Measurements from ENCODE around the gene PPP6R2.

The PPP6R2 gene

GRCh38 chr22:50435291-50436014, 92.3 kb downstream of the PPP6R2 start:
- DNase-seq = no peak

- DNase-seq = no peak
Measured at GRCh38 chr22:50436015-50436830, 93.1 kb downstream of the PPP6R2 start.

- no peak for DNase-seq
Measured at GRCh38 chr22:50436841-50437341, 93.8 kb downstream of the PPP6R2 start.

- no peak for DNase-seq
Measured at GRCh38 chr22:50437511-50438304, 94.6 kb downstream of the PPP6R2 start.

DNA sequence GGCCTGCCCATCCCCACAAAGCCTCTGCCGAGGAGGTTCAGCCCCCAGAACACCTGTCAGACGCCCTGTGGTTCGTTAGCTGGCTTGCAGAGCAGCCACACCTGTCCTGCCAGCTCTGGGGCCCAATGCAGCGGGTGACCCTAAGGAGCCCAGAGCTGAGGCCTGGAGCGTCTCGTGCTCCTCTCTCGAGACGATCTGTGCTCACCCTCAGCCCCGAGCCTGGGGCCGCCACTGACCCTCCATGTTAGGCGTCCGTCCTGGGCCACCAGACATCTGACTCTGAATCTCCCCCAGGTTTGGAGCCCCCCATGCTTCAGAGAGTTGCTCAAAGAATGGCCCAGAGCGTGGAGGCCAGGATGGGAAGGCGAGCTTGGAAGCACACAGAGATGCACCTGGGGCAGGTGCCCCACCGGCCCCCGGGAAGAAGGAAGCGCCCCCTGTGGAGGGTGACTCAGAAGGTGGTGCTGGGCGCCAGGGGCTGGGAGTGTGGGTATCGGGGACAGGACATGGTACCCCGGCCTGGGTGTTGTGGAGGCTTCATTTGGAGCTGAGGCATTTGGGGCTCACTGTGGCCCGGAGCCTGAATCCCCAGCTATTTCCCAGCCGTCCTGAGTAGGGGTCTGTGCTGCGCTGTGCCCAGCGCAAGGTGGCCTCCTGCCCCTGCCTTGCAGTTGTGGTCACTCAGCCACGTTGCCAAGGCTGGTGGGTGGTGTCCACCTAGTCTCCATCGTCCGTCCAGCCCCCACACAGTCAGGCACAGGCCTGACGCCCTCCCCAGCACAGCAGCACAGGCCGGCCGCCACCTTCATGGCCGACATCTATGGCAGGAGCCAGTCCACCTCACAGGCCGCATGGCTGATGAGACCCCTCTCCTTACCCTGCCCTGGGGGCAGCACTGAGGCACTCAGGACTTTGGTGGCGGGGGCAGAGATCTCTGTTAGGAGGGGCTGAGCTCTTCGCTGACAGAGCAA, 95.5 kb downstream of the PPP6R2 start:
- no peak for DNase-seq

GRCh38 chr22:50439314-50439870, 96.3 kb downstream of the PPP6R2 start:
- no peak for DNase-seq

- no peak for DNase-seq
Measured at GRCh38 chr22:50439871-50440331, 96.8 kb downstream of the PPP6R2 start.

GRCh38 chr22:50440544-50441249, 97.6 kb downstream of the PPP6R2 start:
- DNase-seq = no peak

GRCh38 chr22:50441428-50441993, 98.4 kb downstream of the PPP6R2 start:
- DNase-seq = no peak

- DNase-seq = no peak
Measured at GRCh38 chr22:50443197-50443596, 100.1 kb downstream of the PPP6R2 start.

- no peak for DNase-seq
Measured at GRCh38 chr22:50443801-50444625, 100.9 kb downstream of the PPP6R2 start.

GRCh38 chr22:50444663-50445062, 101.5 kb downstream of the PPP6R2 start:
- no peak for DNase-seq

- DNase-seq = peak; percentile 16
Measured at GRCh38 chr22:50445071-50445879, 102.1 kb downstream of the PPP6R2 start.

- DNase-seq = no peak
Measured at GRCh38 chr22:50445880-50446707, 103.0 kb downstream of the PPP6R2 start.

DNA sequence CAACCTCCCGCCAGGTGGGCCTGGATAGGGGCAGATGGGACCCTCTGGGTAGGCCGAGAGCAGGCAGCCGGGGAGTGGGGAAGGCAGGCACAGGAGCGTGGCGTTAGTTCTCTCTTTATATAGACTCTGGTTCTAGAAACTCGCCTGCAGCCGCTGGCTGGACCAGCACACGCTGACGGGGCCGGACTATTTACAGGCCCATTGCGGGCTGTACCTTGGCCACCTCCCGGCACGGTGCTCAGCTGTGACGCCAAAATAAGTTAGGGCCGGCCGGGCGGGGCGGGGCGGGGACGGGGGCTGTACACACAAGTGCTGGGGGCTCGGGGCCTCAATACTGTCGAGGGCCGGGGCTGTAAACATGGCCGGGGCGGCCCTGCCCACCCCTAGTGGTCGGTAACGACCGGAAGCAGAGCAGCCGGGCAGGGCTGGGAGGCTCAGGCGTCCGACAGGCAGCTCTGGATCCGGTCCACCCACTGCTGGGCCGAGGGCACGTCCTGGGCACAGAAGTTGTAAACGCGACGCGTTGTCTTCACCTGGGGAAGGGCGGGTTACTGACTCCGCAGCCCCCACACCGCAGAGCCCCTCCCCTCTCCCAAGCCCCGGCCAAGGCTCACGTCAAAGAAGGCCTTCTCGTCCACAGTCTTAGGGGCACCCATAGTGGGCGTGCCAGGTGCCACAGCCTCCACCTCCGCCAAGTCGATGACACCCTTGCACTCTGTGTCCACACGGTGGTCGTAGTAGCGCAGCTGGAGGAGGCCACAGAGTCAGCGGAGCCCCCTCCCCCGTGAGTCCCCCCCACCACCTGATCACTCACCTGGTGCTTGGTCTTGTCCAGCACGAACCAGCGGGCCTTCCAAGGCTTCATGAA, 103.8 kb downstream of the PPP6R2 start:
- no peak for DNase-seq

All from effector CD8-positive, alpha-beta T cell (primary cell).